Gastrocnemius medialis (tissue), 4 donors: ENCODE results near the gene LSM5. TPM values are rescaled to one million over a fixed set of nuclear protein-coding genes. Genes with fewer than 3 reads are reported as not detected.
A peak's percentile ranks its signal among the peaks of the same experiment; 100 is the strongest.

Experiments used
- ATAC-seq, 2 donors: fragments of 150-250 bp; one replicate each; pipeline ENCODE4 v1.9.1; 2016
- DNase-seq, 2 donors: peaks; one replicate each; pipeline ENCODE4 v3.0.0-alpha.2; 2019
- H3K27ac ChIP-seq, 4 donors: fragments of 200-600 bp; sonication (generic); 1 replicate in 1 of 4; 2 replicates in 3 of 4; pipeline ENCODE4 v1.5.1; 2016 to 2018; ENCODE audit warnings: mild to moderate bottlenecking in 2 of 4, moderate library complexity in 1 of 4
- H3K27me3 ChIP-seq, 3 donors: fragments of 200-600 bp; sonication (generic) in 2 of 3; 1 replicate in 1 of 3; 2 replicates in 2 of 3; pipeline versions ENCODE4 v1.5.1 to v1.6.0; 2016 to 2019; ENCODE audit warnings: mild to moderate bottlenecking in 1 of 3, moderate library complexity in 1 of 3
- H3K36me3 ChIP-seq, 2 donors: fragments of 200-600 bp; sonication (generic) in 1 of 2; one replicate each; pipeline ENCODE4 v1.5.1; 2017 to 2018
- H3K4me1 ChIP-seq, 2 donors: fragments of 200-600 bp; sonication (generic) in 1 of 2; one replicate each; pipeline ENCODE4 v1.5.1; 2016 to 2017; ENCODE audit warnings: mild to moderate bottlenecking in 2 of 2
- H3K4me3 ChIP-seq, 4 donors: fragments of 200-600 bp; sonication (generic) in 3 of 4; 1 replicate in 1 of 4; 2 replicates in 3 of 4; pipeline ENCODE4 v1.5.1; 2016 to 2019; ENCODE audit warnings: mild to moderate bottlenecking in 2 of 4
- H3K9me3 ChIP-seq, 3 donors: fragments of 200-600 bp; sonication (generic) in 2 of 3; 1 replicate in 1 of 3; 2 replicates in 2 of 3; pipeline ENCODE4 v1.5.1; 2016 to 2019
- POLR2A ChIP-seq, 2 donors: fragments of 450-650 bp; IDR thresholded peaks; one replicate each; pipeline ENCODE4 v1.6.1; 2017; ENCODE audit warnings: antibody characterized with exemption in 2 of 2, mild to moderate bottlenecking in 2 of 2, moderate library complexity in 2 of 2
- in situ Hi-C, 4 donors: fragments of 200-750 bp; cut with MboI; loops; one replicate each; pipeline versions ENCODE4 v1.15.0 to v1.8.0; 2017; ENCODE audit warnings: low sequenced_read_pairs in 4 of 4
- intact Hi-C: fragments of 100-400 bp; cut with DNase I; formaldehyde crosslinking; loops from one replicate; pipeline ENCODE4 v1.15.1; 2023; ENCODE audit warnings: low total_unique reads
- total RNA-seq, 4 donors: library from RNA; depleted of rRNA; stranded (reverse); fragments of >200 nt; gene quantifications; one replicate each; pipeline versions ENCODE4 v1.1.0 to v1.2.3, GENCODE V29; 2016
- TF ChIP-seq, protein P1 (sequence below), 5 experiments: fragments of 450-650 bp in 3 of 5; fragments of 200-600 bp in 2 of 5; sonication (generic) in 2 of 5; IDR thresholded peaks in 4 of 5; conservative IDR thresholded peaks in 1 of 5; 1 replicate in 4 of 5; 2 replicates in 1 of 5; pipeline ENCODE4 v1.5.1; 2016 to 2019; ENCODE audit warnings: antibody characterized with exemption in 5 of 5, mild to moderate bottlenecking in 3 of 5, moderate library complexity in 3 of 5

LSM5 gene
- total RNA-seq, 4 donors from 2014 or later, result 11.7 to 28.7 (median 14.8) TPM

DNA sequence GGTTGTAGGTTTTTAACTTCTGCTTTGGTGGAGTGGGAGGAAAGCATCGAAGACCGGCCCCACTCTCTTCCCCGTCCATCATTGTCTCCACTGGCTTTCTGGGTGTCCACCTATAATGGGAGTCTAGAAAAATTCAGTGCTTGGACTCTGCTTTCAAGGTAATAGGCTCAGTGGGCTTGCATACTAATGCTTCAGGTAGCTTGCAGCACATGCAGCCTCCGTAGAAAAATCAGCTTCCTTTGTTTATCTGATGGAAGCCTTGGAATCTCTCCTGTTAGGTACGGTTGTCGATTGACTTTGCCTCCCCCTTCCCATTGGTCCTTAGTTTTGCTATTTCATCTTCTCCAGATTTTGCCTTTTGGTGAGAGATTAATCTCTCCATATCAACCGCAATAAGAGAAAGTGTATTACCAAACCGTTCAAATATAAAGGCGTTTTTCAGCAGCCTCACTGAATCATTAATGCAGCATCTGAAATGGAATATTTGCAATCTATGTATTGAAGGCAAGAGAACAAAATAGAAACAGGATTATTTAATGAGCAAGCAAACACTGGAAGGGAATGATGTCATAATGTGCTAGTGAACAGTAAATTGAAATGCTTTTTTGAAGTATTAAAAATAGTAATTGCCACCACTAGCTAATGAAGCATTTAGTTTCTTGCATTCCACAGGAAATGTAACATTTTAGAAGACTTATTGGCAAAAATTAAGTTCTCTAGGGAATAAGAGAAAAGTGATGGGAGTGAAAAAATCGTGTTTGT is 6.1 kb upstream of the LSM5 start:
- Histone ChIP-seq H3K27me3 (no peaks in the 10 kb centered on the region), H3K36me3 (no peaks in the 10 kb centered on the region), H3K27ac (peak overlapping the region; percentile 91 to 98 (median 96)), H3K9me3 (no peaks in the 10 kb centered on the region), H3K4me1 (peaks cover 23 to 28% of the 10 kb centered on the region in 2 donors), H3K4me3 (peak overlapping the region; percentile 76 to 98 (median 88))
- no peak for DNase-seq
- in situ Hi-C loops (loop anchor here in 3 of 4 donors (25.0 kb wide), 4 partner anchors 566 to 759 kb away; partner anchors contain the start of genes BBS9 (in 1 of the 3) and NT5C3A (in 1 of the 3)), intact Hi-C loops (loop anchor here (10.0 kb wide), 2 partner anchors 549 to 629 kb away; partner anchors contain the start of gene BBS9)
- no peak for ATAC-seq
- no peak for TF ChIP-seq POLR2A (IDR thresholded peaks at IDR 0.05)
- TF ChIP-seq, protein P1, sequence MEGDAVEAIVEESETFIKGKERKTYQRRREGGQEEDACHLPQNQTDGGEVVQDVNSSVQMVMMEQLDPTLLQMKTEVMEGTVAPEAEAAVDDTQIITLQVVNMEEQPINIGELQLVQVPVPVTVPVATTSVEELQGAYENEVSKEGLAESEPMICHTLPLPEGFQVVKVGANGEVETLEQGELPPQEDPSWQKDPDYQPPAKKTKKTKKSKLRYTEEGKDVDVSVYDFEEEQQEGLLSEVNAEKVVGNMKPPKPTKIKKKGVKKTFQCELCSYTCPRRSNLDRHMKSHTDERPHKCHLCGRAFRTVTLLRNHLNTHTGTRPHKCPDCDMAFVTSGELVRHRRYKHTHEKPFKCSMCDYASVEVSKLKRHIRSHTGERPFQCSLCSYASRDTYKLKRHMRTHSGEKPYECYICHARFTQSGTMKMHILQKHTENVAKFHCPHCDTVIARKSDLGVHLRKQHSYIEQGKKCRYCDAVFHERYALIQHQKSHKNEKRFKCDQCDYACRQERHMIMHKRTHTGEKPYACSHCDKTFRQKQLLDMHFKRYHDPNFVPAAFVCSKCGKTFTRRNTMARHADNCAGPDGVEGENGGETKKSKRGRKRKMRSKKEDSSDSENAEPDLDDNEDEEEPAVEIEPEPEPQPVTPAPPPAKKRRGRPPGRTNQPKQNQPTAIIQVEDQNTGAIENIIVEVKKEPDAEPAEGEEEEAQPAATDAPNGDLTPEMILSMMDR (IDR thresholded peaks at IDR 0.05 in 4 of 5, conservative IDR thresholded peaks at IDR 0.05 in 1 of 5), result no peak

DNA sequence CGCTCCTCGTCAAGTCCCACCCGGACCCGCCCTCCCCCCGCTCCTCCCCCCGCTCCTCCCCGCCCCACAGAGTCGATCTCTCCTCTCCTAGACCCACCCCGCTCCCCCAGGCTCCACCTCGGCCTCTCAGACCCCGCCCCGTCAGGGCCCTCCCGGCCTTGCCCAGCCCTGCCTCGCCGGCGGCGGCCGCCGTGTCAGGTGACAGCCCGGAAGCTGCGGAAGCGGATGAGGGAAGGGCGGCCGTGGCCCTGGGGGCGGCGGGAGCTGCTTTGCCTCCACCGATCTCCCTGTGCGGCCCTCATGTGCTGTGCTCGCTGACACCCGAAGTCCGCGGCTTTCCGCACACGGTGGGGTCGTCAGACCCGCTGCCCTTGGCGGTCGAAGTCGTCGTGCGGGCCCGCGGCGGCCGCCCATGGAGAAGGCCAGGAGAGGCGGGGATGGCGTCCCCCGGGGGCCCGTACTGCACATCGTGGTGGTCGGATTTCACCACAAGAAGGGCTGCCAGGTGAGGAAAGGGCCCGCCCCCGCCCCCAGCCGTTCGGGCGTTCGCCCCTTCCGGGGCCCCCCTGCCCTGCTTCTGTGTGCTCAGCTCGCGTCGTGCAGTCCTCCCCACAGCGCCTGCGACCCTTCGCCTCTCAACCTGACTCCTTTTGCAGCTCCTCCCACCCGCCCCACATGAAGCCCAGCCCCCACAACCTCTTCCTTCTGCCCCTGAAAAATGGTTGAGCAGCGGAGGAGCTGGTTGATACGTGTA is 5.3 kb upstream of the LSM5 start, which contains the start of gene AVL9:
TSS of gene AVL9 (plus strand) at position 192 of the 754 bp plus-strand sequence. CDS start at position 413, 221 bp downstream.
- H3K27me3 ChIP-seq, result no peaks in the 10 kb centered on the region
- peaks cover 20 to 21% of the 10 kb centered on the region in 2 donors for H3K4me1 ChIP-seq
- peak; percentile 98 for DNase-seq
- H3K27ac ChIP-seq, result peak within 1 kb of the TSS; percentile 91 to 98 (median 96)
- in situ Hi-C loops, result loop anchor here in 3 of 4 donors (25.0 kb wide), 4 partner anchors 567 to 758 kb away; partner anchors contain the start of genes BBS9 (in 1 of the 3) and NT5C3A (in 1 of the 3)
- TF ChIP-seq, protein P1 (IDR thresholded peaks at IDR 0.05 in 4 of 5, conservative IDR thresholded peaks at IDR 0.05 in 1 of 5), result peak in 1 of 5 experiments; percentile 5
- TF ChIP-seq POLR2A (IDR thresholded peaks at IDR 0.05), result peak; percentile 79 to 88
- no peaks in the 10 kb centered on the region for H3K36me3 ChIP-seq
- no peaks in the 10 kb centered on the region for H3K9me3 ChIP-seq
- ATAC-seq, result peak; percentile 89 to 94
- peak within 1 kb of the TSS; percentile 76 to 98 (median 88) for H3K4me3 ChIP-seq
- intact Hi-C loops, result loop anchor here (10.0 kb wide), 2 partner anchors 549 to 629 kb away; partner anchors contain the start of gene BBS9

DNA sequence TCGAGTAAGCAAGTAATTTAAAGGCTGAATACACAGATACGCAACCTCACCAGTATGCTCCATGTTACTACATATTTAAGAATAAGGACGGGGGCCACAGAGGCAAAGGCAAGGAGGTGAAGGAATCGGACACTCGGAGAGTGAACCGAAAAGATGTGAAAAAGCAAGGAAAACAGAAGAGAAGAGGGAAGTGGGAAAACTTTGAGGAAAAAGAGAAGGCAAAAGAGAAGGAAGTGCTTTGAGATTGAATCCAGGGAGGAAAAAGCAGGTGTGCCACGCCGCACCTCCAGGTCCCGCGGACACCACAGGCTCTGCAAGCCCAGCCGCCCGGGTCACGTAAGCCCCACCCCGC is 4.7 kb upstream of the LSM5 start:
- intact Hi-C loops (loop anchor here (5.0 to 10.0 kb wide), 6 partner anchors 37 to 630 kb away; partner anchors contain the start of genes BBS9 and KBTBD2), in situ Hi-C loops (loop anchor here in 3 of 4 donors (25.0 kb wide), 4 partner anchors 567 to 758 kb away; partner anchors contain the start of genes BBS9 (in 1 of the 3) and NT5C3A (in 1 of the 3))
- Histone ChIP-seq H3K27ac (peak overlapping the region; percentile 91 to 98 (median 96)), H3K36me3 (no peaks in the 10 kb centered on the region), H3K4me3 (peak overlapping the region; percentile 63 to 98 (median 74)), H3K4me1 (peaks cover 18 to 21% of the 10 kb centered on the region in 2 donors), H3K27me3 (no peaks in the 10 kb centered on the region), H3K9me3 (no peaks in the 10 kb centered on the region)
- peak in 1 of 2 donors; percentile 71 for TF ChIP-seq POLR2A (IDR thresholded peaks at IDR 0.05)
- TF ChIP-seq, protein P1 (IDR thresholded peaks at IDR 0.05 in 4 of 5, conservative IDR thresholded peaks at IDR 0.05 in 1 of 5), result peak in 1 of 5 experiments; percentile 9
- ATAC-seq (peak; percentile 23 to 30), DNase-seq (no peak)

DNA sequence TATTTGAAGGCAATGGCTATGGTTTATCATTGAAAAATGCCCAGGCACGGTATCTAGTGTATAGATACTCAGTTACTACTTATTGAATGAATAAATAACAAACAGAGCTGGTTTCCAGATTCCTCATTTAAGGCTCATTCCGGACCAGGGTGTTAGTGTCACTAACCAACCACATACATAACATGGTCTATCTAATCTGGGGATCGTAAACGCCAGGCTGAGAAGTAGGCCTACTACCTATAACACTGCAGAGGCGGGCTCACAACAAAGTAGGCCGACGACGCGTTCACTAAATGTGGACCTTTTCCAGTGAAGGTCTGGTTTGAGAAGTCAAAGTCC is 423 bp downstream of the LSM5 start:
- no peaks in the 10 kb centered on the region for H3K9me3 ChIP-seq
- H3K27me3 ChIP-seq, result no peaks in the 10 kb centered on the region
- peaks cover 0 to 20% of the 10 kb centered on the region in 2 donors for H3K36me3 ChIP-seq
- TF ChIP-seq POLR2A (IDR thresholded peaks at IDR 0.05), result no peak
- TF ChIP-seq, protein P1 (IDR thresholded peaks at IDR 0.05 in 4 of 5, conservative IDR thresholded peaks at IDR 0.05 in 1 of 5), result no peak
- intact Hi-C loops, result loop anchor here (2.0 to 10.0 kb wide), 7 partner anchors 43 to 635 kb away; partner anchors contain the start of genes BBS9 and KBTBD2
- peak overlapping the region; percentile 71 to 84 (median 82) for H3K4me3 ChIP-seq
- no peak for DNase-seq
- H3K4me1 ChIP-seq, result peaks cover 13 to 17% of the 10 kb centered on the region in 2 donors
- no peak for ATAC-seq
- in situ Hi-C loops, result loop anchor here in 3 of 4 donors (25.0 kb wide), 4 partner anchors 573 to 752 kb away; partner anchors contain the start of genes BBS9 (in 1 of the 3) and NT5C3A (in 1 of the 3)
- peak overlapping the region; percentile 86 to 92 (median 88) for H3K27ac ChIP-seq
